ENCODE results near the gene TUBE1.

GRCh38 chr6:112037783-112038216 lies 49.5 kb downstream of the TUBE1 start:
- TF ChIP-seq CTCF (IDR thresholded peaks at IDR 0.05) = no peak
- TF ChIP-seq ZFX (IDR thresholded peaks at IDR 0.05; ENCODE audit: borderline replicate concordance) = no peak
